Measurements from ENCODE around the gene MAB21L2. TPM values are rescaled to one million over a fixed set of nuclear protein-coding genes. Genes with fewer than 3 reads are reported as not detected.

MAB21L2 gene
- total and polyA plus RNA-seq, 7 experiments from 2014 or later: not detected

- CTCF ChIA-PET: no interaction called here
- Histone ChIP-seq H3K4me1 (ENCODE audit: control insufficient read depth in 2 of 2, insufficient read depth in 2 of 2, low read length in 2 of 2) (no peaks in the 10 kb centered on the region), H3K27ac (ENCODE audit: low read depth, low read length) (no peak overlapping the region), H3K36me3 (ENCODE audit: control insufficient read depth in 2 of 3, insufficient read depth in 3 of 3, low read length in 3 of 3) (no peaks in the 10 kb centered on the region), H3K4me3 (ENCODE audit: low read length) (no peak overlapping the region), H3K9me3 (ENCODE audit: control insufficient read depth in 2 of 3, low read length in 3 of 3) (no peaks in the 10 kb centered on the region), H3K27me3 (ENCODE audit: control insufficient read depth in 2 of 2, insufficient read depth in 2 of 2, low read length in 2 of 2) (no peaks in the 10 kb centered on the region)
- Mint-ChIP-seq H3K27me3 (no peaks in the 10 kb centered on the region), H3K9me3 (no peaks in the 10 kb centered on the region), H3K36me3 (peaks cover 3 to 19% (median 6%) of the 10 kb centered on the region in 5 donors), H3K4me1 (peaks cover 0 to 14% (median 3%) of the 10 kb centered on the region in 7 donors), H3K27ac (no peak overlapping the region), H3K4me3 (no peak overlapping the region)
- no peak for DNase-seq
- intact Hi-C loops (cut with micrococcal nuclease): no loop called here
- POLR2A ChIA-PET: no interaction called here
- no peak for ATAC-seq
Observed at GRCh38 chr4:150573534-150573933, 8.4 kb upstream of the MAB21L2 start.

- Histone ChIP-seq H3K36me3 (ENCODE audit: control insufficient read depth in 2 of 3, insufficient read depth in 3 of 3, low read length in 3 of 3) (no peaks in the 10 kb centered on the region), H3K4me3 (ENCODE audit: low read length) (no peak overlapping the region), H3K9me3 (ENCODE audit: control insufficient read depth in 2 of 3, low read length in 3 of 3) (no peaks in the 10 kb centered on the region), H3K27ac (ENCODE audit: low read depth, low read length) (no peak overlapping the region), H3K4me1 (ENCODE audit: control insufficient read depth in 2 of 2, insufficient read depth in 2 of 2, low read length in 2 of 2) (no peaks in the 10 kb centered on the region), H3K27me3 (ENCODE audit: control insufficient read depth in 2 of 2, insufficient read depth in 2 of 2, low read length in 2 of 2) (no peaks in the 10 kb centered on the region)
- Mint-ChIP-seq H3K27me3 (no peaks in the 10 kb centered on the region), H3K27ac (no peak overlapping the region), H3K4me1 (peaks cover 0 to 14% (median 3%) of the 10 kb centered on the region in 7 donors), H3K36me3 (peaks cover 6 to 22% (median 15%) of the 10 kb centered on the region in 5 donors), H3K9me3 (peaks cover 0 to 2% (median 0%) of the 10 kb centered on the region in 11 donors), H3K4me3 (no peak overlapping the region)
- ChIA-PET CTCF (no interaction called here), POLR2A (no interaction called here)
- intact Hi-C loops (cut with micrococcal nuclease): no loop called here
- DNase-seq: no peak
- ATAC-seq: no peak
Observed at GRCh38 chr4:150574678-150575077, 7.3 kb upstream of the MAB21L2 start.

GRCh38 chr4:150577796-150578195 is 4.2 kb upstream of the MAB21L2 start:
- no peaks in the 10 kb centered on the region for H3K27me3 ChIP-seq (ENCODE audit: control insufficient read depth in 2 of 2, insufficient read depth in 2 of 2, low read length in 2 of 2)
- Mint-ChIP-seq H3K27ac (no peak overlapping the region), H3K4me1 (peaks cover 0 to 14% (median 3%) of the 10 kb centered on the region in 7 donors), H3K9me3 (peaks cover 0 to 6% (median 0%) of the 10 kb centered on the region in 11 donors), H3K36me3 (peaks cover 13 to 46% (median 39%) of the 10 kb centered on the region in 5 donors), H3K4me3 (no peak overlapping the region), H3K27me3 (no peaks in the 10 kb centered on the region)
- no peak overlapping the region for H3K4me3 ChIP-seq (ENCODE audit: low read length)
- H3K36me3 ChIP-seq (ENCODE audit: control insufficient read depth in 2 of 3, insufficient read depth in 3 of 3, low read length in 3 of 3): peaks cover 0 to 10% (median 0%) of the 10 kb centered on the region in 3 experiments
- no peak overlapping the region for H3K27ac ChIP-seq (ENCODE audit: low read depth, low read length)
- ATAC-seq (no peak), DNase-seq (no peak)
- intact Hi-C loops (cut with micrococcal nuclease): no loop called here
- ChIA-PET POLR2A (no interaction called here), CTCF (no interaction called here)
- H3K4me1 ChIP-seq (ENCODE audit: control insufficient read depth in 2 of 2, insufficient read depth in 2 of 2, low read length in 2 of 2): no peaks in the 10 kb centered on the region
- no peaks in the 10 kb centered on the region for H3K9me3 ChIP-seq (ENCODE audit: control insufficient read depth in 2 of 3, low read length in 3 of 3)

GRCh38 chr4:150578745-150579501 is 3.0 kb upstream of the MAB21L2 start:
- H3K27me3 ChIP-seq (ENCODE audit: control insufficient read depth in 2 of 2, insufficient read depth in 2 of 2, low read length in 2 of 2): no peaks in the 10 kb centered on the region
- ATAC-seq: no peak
- POLR2A ChIA-PET: no interaction called here
- peaks cover 0 to 6% (median 0%) of the 10 kb centered on the region in 11 donors for H3K9me3 Mint-ChIP-seq
- peaks cover 16 to 56% (median 48%) of the 10 kb centered on the region in 5 donors for H3K36me3 Mint-ChIP-seq
- H3K27ac Mint-ChIP-seq: no peak overlapping the region
- no peak overlapping the region for H3K4me3 ChIP-seq (ENCODE audit: low read length)
- H3K36me3 ChIP-seq (ENCODE audit: control insufficient read depth in 2 of 3, insufficient read depth in 3 of 3, low read length in 3 of 3): peaks cover 0 to 21% (median 0%) of the 10 kb centered on the region in 3 experiments
- no peak overlapping the region for H3K4me3 Mint-ChIP-seq
- no peak overlapping the region for H3K27ac ChIP-seq (ENCODE audit: low read depth, low read length)
- DNase-seq: no peak
- intact Hi-C loops (cut with micrococcal nuclease): no loop called here
- CTCF ChIA-PET: no interaction called here
- no peaks in the 10 kb centered on the region for H3K4me1 ChIP-seq (ENCODE audit: control insufficient read depth in 2 of 2, insufficient read depth in 2 of 2, low read length in 2 of 2)
- no peaks in the 10 kb centered on the region for H3K27me3 Mint-ChIP-seq
- H3K9me3 ChIP-seq (ENCODE audit: control insufficient read depth in 2 of 3, low read length in 3 of 3): no peaks in the 10 kb centered on the region
- H3K4me1 Mint-ChIP-seq: peaks cover 0 to 4% (median 2%) of the 10 kb centered on the region in 7 donors

GRCh38 chr4:150579551-150580234 is 2.3 kb upstream of the MAB21L2 start:
- POLR2A ChIA-PET: no interaction called here
- Mint-ChIP-seq H3K9me3 (peaks cover 0 to 6% (median 0%) of the 10 kb centered on the region in 11 donors), H3K27ac (no peak overlapping the region), H3K27me3 (no peaks in the 10 kb centered on the region), H3K36me3 (peaks cover 17 to 62% (median 55%) of the 10 kb centered on the region in 5 donors), H3K4me1 (peaks cover 0 to 3% (median 2%) of the 10 kb centered on the region in 7 donors), H3K4me3 (no peak overlapping the region)
- H3K4me1 ChIP-seq (ENCODE audit: control insufficient read depth in 2 of 2, insufficient read depth in 2 of 2, low read length in 2 of 2): no peaks in the 10 kb centered on the region
- DNase-seq (no peak), ATAC-seq (no peak)
- no peaks in the 10 kb centered on the region for H3K27me3 ChIP-seq (ENCODE audit: control insufficient read depth in 2 of 2, insufficient read depth in 2 of 2, low read length in 2 of 2)
- H3K36me3 ChIP-seq (ENCODE audit: control insufficient read depth in 2 of 3, insufficient read depth in 3 of 3, low read length in 3 of 3): peaks cover 0 to 23% (median 0%) of the 10 kb centered on the region in 3 experiments
- CTCF ChIA-PET: no interaction called here
- no peaks in the 10 kb centered on the region for H3K9me3 ChIP-seq (ENCODE audit: control insufficient read depth in 2 of 3, low read length in 3 of 3)
- intact Hi-C loops (cut with micrococcal nuclease): no loop called here
- H3K27ac ChIP-seq (ENCODE audit: low read depth, low read length): no peak overlapping the region
- no peak overlapping the region for H3K4me3 ChIP-seq (ENCODE audit: low read length)

- no peak overlapping the region for H3K4me3 Mint-ChIP-seq
- no peak for DNase-seq
- ChIA-PET CTCF (no interaction called here), POLR2A (no interaction called here)
- intact Hi-C loops (cut with micrococcal nuclease): no loop called here
- Histone ChIP-seq H3K27me3 (ENCODE audit: control insufficient read depth in 2 of 2, insufficient read depth in 2 of 2, low read length in 2 of 2) (no peaks in the 10 kb centered on the region), H3K4me1 (ENCODE audit: control insufficient read depth in 2 of 2, insufficient read depth in 2 of 2, low read length in 2 of 2) (no peaks in the 10 kb centered on the region), H3K9me3 (ENCODE audit: control insufficient read depth in 2 of 3, low read length in 3 of 3) (no peaks in the 10 kb centered on the region), H3K27ac (ENCODE audit: low read depth, low read length) (no peak overlapping the region), H3K36me3 (ENCODE audit: control insufficient read depth in 2 of 3, insufficient read depth in 3 of 3, low read length in 3 of 3) (peaks cover 0 to 23% (median 0%) of the 10 kb centered on the region in 3 experiments), H3K4me3 (ENCODE audit: low read length) (no peak overlapping the region)
- H3K9me3 Mint-ChIP-seq: peaks cover 0 to 6% (median 0%) of the 10 kb centered on the region in 11 donors
- H3K4me1 Mint-ChIP-seq: peaks cover 0 to 2% (median 0%) of the 10 kb centered on the region in 7 donors
- no peak for ATAC-seq
- H3K27ac Mint-ChIP-seq: no peak overlapping the region
- no peaks in the 10 kb centered on the region for H3K27me3 Mint-ChIP-seq
- peaks cover 17 to 63% (median 56%) of the 10 kb centered on the region in 5 donors for H3K36me3 Mint-ChIP-seq
Observed at GRCh38 chr4:150580306-150580705, 1.6 kb upstream of the MAB21L2 start.
